Middle frontal gyrus (tissue), 1 donor: ENCODE results near the gene HIP1.
"Not testable (repeated sequence)": the region's sequence is repeated elsewhere in the genome, so short reads cannot be mapped to it uniquely, and the experiment has no call there.

Experiments
- DNase-seq: peaks from one replicate; pipeline ENCODE4 v3.0.0-alpha.2; 2015; ENCODE audit warnings: low spot score; ENCODE audit errors: extremely low spot score

Gene HIP1

GRCh38 chr7:75644589-75644988 lies 94.2 kb downstream of the HIP1 start:
- DNase-seq = no peak

GRCh38 chr7:75642810-75643486 lies 95.8 kb downstream of the HIP1 start:
- no peak for DNase-seq

- no peak for DNase-seq
Observed at GRCh38 chr7:75640201-75640600, 98.5 kb downstream of the HIP1 start.

- DNase-seq = peak; percentile 11
Observed at GRCh38 chr7:75639886-75640190, 98.9 kb downstream of the HIP1 start.

GRCh38 chr7:75639071-75639885 lies 99.5 kb downstream of the HIP1 start:
- DNase-seq = peak; percentile 8

GRCh38 chr7:75638594-75639070 lies 100.1 kb downstream of the HIP1 start:
- no peak for DNase-seq

GRCh38 chr7:75637854-75638593 lies 100.7 kb downstream of the HIP1 start:
- no peak for DNase-seq

- DNase-seq = no peak
Observed at GRCh38 chr7:75635036-75635435, 103.7 kb downstream of the HIP1 start.

- DNase-seq = not testable (repeated sequence)
Observed at GRCh38 chr7:75632587-75632986, 106.2 kb downstream of the HIP1 start.

- DNase-seq = no peak
Observed at GRCh38 chr7:75631711-75632110, 107.0 kb downstream of the HIP1 start.

GRCh38 chr7:75630549-75630948 lies 108.2 kb downstream of the HIP1 start:
- no peak for DNase-seq

- peak; percentile 43 for DNase-seq
Observed at GRCh38 chr7:75629044-75629443, 109.7 kb downstream of the HIP1 start.

- DNase-seq = no peak
Observed at GRCh38 chr7:75628055-75628454, 110.7 kb downstream of the HIP1 start.

- DNase-seq = no peak
Observed at GRCh38 chr7:75626954-75627353, 111.8 kb downstream of the HIP1 start.

GRCh38 chr7:75625868-75626267 lies 112.9 kb downstream of the HIP1 start:
- no peak for DNase-seq

GRCh38 chr7:75624134-75624832 lies 114.5 kb downstream of the HIP1 start:
- DNase-seq = no peak

GRCh38 chr7:75623390-75624133 lies 115.2 kb downstream of the HIP1 start:
- no peak for DNase-seq

- no peak for DNase-seq
Observed at GRCh38 chr7:75621124-75621523, 117.6 kb downstream of the HIP1 start.

- no peak for DNase-seq
Observed at GRCh38 chr7:75619636-75620035, 119.1 kb downstream of the HIP1 start.

- no peak for DNase-seq
Observed at GRCh38 chr7:75617634-75618234, 121.0 kb downstream of the HIP1 start.
